ENCODE results near the gene CCL26.
"Not testable (repeated sequence)": the region's sequence is repeated elsewhere in the genome, so short reads cannot be mapped to it uniquely, and the experiment has no call there.

CCL26 gene

GRCh38 chr7:75792567-75792966 is 20.6 kb upstream of the CCL26 start:
- not testable (repeated sequence) for DNase-seq (ENCODE audit: low read depth in 2 of 2)

DNA sequence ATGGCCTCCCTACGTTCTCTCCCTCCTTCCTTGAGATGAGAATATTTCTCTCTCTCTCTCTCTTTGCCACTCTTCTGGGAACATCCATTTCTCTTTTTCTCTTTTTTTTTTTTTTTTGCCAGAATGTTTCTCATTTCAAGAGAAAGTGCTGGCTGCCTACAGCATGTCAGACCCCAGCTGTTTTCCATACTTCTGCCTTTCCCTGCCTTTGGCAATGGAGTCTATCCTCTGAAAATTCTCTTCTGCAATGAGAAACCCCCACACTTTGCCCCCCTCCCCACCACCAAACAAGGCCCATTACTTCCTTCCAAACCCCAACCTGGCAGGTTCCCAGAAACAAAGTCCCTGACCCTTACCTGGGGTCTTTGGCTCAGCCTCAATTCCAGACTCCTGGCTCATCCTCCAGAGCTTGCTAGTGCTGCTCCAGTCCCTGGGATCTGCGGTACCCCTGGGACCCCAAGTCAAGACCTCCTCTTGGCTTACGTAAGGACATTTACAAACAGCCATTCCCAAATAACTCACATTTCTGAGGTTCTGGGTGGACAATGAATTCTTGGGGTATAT is 17.4 kb upstream of the CCL26 start:
- DNase-seq (ENCODE audit: low read depth in 2 of 2): no peak

DNA sequence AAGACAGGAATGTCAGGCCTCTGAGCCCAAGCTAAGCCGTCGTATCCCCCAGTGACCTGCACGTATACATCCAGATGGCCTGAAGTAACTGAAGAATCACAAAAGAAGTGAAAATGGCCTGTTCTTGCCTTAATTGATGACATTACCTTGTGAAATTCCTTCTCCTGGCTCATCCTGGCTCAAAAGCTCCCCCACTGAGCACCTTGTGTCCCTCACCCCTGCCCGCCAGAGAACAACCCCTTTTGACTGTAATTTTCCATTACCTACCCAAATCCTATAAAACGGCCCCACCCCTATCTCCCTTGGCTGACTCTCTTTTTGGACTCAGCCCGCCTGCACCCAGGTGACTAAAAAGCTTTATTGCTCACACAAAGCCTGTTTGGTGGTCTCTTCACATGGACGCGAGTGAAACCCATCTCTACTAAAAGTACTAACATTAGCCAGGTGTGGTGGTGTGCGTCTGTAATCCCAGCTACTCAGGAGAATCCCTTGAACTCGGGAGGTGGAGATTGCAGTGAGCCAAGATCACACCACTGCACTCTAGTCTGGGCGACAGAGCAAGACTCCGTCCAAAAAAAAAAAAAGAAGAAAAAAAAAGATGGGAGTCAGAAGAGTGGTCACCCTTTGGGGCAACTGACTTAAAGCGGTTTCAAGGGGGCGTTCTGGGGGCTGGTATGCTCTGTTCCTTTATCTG is 16.3 kb upstream of the CCL26 start:
- DNase-seq (ENCODE audit: low read depth in 2 of 2): not testable (repeated sequence)

GRCh38 chr7:75783058-75783457 is 11.0 kb upstream of the CCL26 start:
- DNase-seq (ENCODE audit: low read depth in 2 of 2): not testable (repeated sequence)

DNA sequence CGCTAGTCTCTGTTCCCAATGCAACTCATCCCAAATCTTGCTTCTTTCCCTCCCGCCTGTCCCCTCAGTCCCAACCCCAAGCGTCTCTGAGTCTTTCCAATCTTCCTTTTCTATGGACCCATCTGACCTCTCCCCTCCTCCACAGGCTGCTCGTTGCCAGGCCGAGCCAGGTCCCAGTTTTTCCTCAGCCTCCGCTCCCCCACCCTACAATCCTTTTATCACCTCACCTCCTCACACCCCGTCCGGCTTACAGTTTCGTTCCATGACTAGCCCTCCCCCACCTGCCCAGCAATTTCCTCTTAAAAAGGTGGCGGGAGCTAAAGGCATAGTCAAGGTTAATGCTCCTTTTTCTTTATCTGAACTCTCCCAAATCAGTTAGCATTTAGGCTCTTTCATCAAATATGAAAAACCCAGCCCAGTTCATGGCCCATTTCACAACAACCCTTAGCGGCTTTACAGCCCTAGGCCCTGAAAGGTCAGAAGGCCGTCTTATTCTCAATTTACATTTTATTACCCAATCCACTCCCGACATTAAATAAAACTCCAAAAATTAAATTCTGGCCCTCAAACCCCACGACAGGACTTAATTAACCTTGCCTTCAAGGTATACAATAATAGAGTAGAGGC is 8.7 kb upstream of the CCL26 start:
- not testable (repeated sequence) for DNase-seq (ENCODE audit: low read depth in 2 of 2)

DNA sequence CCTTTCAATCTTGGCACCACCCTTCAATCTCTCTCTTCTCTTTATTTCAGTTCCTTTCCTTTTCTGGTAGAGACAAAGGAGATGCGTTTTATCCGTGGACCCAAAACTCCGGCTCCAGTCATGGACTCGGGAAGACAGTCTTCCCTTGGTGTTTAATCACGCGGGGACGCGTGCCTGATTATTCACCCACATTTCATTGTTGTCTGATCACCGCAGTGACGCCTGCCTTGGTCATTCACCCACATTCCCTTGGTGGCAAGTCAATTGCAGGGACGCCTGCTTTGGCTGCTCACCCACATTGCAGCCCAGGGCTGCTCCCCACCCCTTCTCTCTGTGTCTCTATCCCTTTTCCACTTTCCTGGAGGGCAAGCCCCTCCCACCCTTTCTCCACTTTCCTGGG is 7.5 kb upstream of the CCL26 start:
- DNase-seq (ENCODE audit: low read depth in 2 of 2): not testable (repeated sequence)

- not testable (repeated sequence) for DNase-seq (ENCODE audit: low read depth in 2 of 2)
These were observed 7.0 kb upstream of the CCL26 start for GRCh38 chr7:75779035-75779434.

GRCh38 chr7:75776295-75776971 is 4.4 kb upstream of the CCL26 start:
- DNase-seq (ENCODE audit: low read depth in 2 of 2): peak; percentile 30 to 44

DNA sequence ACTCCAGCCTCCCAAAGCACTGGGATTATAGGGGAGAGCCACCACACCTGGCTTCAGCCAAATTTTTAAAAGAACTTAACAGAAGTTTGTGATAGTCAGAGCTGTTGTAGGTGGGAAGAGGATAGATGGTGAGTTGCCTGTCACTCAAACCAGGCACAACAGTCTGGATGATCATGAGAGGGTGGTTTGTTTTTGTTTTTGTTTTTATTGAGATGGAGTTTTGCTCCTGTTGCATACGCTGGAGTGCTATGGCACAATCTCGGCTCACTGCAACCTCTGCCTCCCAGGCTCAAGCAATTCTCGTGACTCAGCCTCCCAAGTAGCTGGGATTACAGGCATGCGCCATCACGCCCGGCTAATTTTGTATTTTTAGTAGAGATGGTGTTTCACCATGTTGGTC is 1.9 kb upstream of the CCL26 start:
- not testable (repeated sequence) for DNase-seq (ENCODE audit: low read depth in 2 of 2)

DNA sequence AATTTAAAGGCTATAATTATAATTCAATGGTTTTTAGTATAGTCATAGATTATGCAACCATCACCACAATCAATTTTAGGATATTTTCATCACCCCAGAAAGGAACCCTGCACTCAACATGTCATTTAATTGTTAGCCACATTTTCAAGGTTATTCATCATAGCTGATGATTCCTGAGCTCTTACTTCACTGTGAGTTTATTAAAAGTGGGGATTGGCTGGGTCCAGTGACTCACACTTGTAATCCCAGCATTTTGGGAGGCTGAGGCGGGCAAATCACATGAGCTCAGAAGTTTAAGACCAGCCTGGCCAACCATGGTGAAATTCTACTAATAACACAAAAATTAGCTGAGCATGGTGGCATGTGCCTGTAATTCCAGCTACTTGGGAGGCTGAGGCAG is 787 bp downstream of the CCL26 start:
- no peak for DNase-seq (ENCODE audit: low read depth in 2 of 2)

GRCh38 chr7:75762350-75762917 is 9.6 kb downstream of the CCL26 start:
- no peak for DNase-seq (ENCODE audit: low read depth in 2 of 2)

DNA sequence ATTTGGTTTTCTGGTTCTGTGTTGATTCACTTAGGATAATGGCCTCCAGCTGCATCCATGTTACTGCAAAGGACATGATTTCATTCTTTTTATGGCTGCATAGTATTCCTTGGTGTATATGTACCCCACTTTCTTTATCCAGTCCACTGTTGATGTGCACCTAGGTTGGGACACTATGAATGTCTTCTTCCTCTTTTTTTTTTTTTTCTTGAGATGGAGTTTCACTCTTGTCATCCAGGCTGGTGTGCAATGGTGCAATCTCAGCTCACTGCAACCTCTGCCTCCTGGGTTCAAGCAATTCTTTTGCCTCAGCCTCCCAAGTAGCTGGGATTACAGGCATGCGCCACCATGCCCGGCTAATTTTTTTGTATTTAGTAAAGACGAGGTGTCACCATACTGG is 10.2 kb downstream of the CCL26 start:
- not testable (repeated sequence) for DNase-seq (ENCODE audit: low read depth in 2 of 2)

DNA sequence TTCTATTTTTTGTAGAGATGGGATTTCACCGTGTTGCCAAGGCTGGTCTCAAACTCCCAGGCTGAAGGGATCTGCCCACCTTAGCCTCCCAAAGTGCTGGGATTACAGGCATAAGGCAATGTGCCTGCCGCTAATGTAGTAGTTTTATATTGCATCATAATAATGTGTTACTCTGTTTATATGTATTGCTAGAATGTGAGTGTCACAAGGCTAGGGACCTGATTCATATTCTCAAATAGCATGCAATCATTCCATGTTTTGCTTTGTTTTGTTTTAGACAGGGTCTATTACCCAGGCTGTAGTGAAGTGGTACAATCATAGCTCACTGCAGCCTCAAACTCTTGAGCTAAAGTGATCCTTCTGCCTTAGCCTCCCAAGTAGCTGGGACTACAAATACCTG is 13.5 kb downstream of the CCL26 start:
- no peak for DNase-seq (ENCODE audit: low read depth in 2 of 2)

DNA sequence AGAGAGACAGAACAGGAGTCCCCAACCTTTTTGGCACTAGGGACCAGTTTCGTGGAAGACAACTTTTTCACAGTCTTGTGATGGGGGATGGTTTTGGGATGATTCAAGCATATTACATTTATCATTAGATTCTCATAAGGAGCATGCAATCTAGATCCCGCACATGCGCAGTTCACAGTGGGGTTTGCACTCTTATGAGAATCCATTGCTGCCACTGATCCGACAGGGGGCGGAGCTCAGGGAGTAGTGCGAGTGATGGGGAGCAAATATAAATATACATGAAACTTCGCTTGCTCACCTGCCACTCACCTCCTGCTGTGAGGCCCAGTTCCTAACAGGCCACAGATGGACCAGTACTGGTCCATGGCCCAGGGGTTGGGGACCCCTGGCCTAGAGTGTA is 14.2 kb downstream of the CCL26 start:
- DNase-seq (ENCODE audit: low read depth in 2 of 2): no peak

- DNase-seq (ENCODE audit: low read depth in 2 of 2): no peak
These were observed 14.9 kb downstream of the CCL26 start for GRCh38 chr7:75756991-75757676.

GRCh38 chr7:75756206-75756990 is 15.6 kb downstream of the CCL26 start:
- no peak for DNase-seq (ENCODE audit: low read depth in 2 of 2)

GRCh38 chr7:75743455-75743859 is 28.6 kb downstream of the CCL26 start:
- no peak for DNase-seq (ENCODE audit: low read depth in 2 of 2)

DNA sequence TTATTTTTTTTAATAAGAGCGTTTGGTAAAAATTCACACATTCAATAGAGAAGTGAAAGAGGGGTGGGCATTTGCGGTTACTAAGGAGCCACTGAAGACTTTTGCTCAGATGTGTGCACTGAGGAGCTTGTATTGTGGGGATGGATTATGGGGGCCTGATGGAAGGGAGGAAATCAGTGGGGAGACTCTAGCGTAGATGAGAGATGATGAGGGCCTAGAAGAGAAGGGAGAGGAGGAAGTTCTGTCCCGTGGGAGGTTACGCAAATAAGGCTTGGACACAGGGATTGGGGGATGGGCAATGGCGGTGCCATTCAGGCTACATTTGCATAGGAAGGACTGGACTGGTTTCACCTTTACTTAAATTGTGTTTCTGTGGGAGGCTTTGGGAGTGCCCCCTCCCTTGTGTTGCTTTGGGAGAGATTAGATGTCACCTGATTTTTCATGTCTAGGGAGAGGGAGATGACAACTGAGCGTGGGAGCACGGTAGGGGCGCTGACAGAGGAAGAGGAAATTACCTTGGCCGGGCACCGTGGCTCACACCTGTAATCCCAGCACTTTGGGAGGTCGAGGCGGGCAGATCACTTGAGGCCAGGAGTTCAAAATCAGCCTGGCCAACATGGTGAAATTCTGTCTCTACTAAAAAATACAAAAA is 31.0 kb downstream of the CCL26 start:
- no peak for DNase-seq (ENCODE audit: low read depth in 2 of 2)

DNA sequence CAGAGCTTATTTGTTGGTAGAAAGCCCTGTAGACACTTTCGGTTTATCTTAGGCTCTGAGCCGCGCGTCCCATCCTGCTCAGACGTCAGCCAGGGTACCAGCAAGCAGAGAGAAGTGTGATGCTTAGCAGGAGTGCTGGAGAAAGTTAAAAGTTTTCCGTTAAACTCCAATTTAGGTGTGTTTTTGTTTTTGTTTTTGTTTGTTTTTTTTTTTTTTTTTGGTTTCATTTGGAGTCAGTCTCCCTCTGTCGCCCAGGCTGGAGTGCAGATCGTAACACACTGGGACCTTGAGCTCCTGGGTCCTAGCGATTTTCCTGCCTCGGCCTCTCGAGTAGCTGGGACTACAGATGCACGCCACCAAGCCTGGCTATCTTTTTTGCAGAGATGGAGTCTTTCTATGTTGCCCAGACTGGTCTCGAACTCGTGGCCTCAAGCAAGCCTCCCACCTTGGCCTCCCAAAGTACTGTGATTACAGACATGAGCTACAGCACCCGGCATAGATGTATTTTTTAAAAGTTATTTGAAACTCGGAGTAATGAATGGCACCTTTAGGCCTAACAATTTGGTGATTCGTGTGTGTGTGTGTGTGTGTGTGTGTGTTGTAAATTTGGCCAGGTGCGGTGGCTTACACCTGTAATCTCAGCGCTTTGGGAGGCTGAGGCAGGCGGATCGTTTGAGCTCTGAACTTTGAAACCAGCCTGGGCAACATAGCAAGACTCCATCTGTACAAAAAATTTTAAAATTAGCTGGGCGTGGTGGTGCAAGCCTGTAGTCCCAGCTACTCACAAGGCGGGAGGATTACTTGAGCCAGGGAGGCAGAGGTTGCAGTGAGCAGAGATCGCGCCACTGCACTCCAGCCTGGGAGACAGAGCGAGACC is 32.0 kb downstream of the CCL26 start:
- no peak for DNase-seq (ENCODE audit: low read depth in 2 of 2)
